ENCODE measurements around the gene GRK7. TPM values are rescaled to one million over a fixed set of nuclear protein-coding genes. Genes with fewer than 3 reads are reported as not detected.

The GRK7 gene
- total and polyA plus RNA-seq, 2 of the 13 experiments (the other 11 are each of a cell fraction or from before 2014, with no cell fraction given): not detected

- TF ChIP-seq NFIB (CRISPR knock-in tag; IDR thresholded peaks at IDR 0.05; ENCODE audit: borderline replicate concordance) (no peak), ZNF737 (CRISPR knock-in tag; IDR thresholded peaks at IDR 0.05; ENCODE audit: borderline replicate concordance) (no peak), GMEB2 (CRISPR knock-in tag; IDR thresholded peaks at IDR 0.05; ENCODE audit: low read depth) (no peak), FOXK1 (CRISPR knock-in tag; IDR thresholded peaks at IDR 0.05; ENCODE audit: borderline replicate concordance, low read depth) (no peak), ZNF75D (CRISPR knock-in tag; IDR thresholded peaks at IDR 0.05; ENCODE audit: borderline replicate concordance) (no peak), MLLT10 (CRISPR knock-in tag; IDR thresholded peaks at IDR 0.05) (no peak), ZNF496 (CRISPR knock-in tag; IDR thresholded peaks at IDR 0.05; ENCODE audit: insufficient replicate concordance) (no peak), GLI4 (CRISPR knock-in tag; IDR thresholded peaks at IDR 0.05; ENCODE audit: borderline replicate concordance) (no peak), FOXA1 (IDR thresholded peaks at IDR 0.05) (no peak), FOXA1 (CRISPR knock-in tag; IDR thresholded peaks at IDR 0.05) (peak; percentile 44), TCF7 (IDR thresholded peaks at IDR 0.05; ENCODE audit: low read depth) (no peak), TGIF2 (CRISPR knock-in tag; IDR thresholded peaks at IDR 0.05) (no peak), GABPA (IDR thresholded peaks at IDR 0.05; ENCODE audit: low read depth, low read length) (no peak), GABPA (CRISPR knock-in tag; IDR thresholded peaks at IDR 0.05; ENCODE audit: low read depth) (no peak), ZNF484 (CRISPR knock-in tag; IDR thresholded peaks at IDR 0.05; ENCODE audit: borderline replicate concordance, low read depth) (no peak), FUBP1 (CRISPR knock-in tag; IDR thresholded peaks at IDR 0.05; ENCODE audit: borderline replicate concordance) (no peak)
- TF ChIP-seq, protein P1, sequence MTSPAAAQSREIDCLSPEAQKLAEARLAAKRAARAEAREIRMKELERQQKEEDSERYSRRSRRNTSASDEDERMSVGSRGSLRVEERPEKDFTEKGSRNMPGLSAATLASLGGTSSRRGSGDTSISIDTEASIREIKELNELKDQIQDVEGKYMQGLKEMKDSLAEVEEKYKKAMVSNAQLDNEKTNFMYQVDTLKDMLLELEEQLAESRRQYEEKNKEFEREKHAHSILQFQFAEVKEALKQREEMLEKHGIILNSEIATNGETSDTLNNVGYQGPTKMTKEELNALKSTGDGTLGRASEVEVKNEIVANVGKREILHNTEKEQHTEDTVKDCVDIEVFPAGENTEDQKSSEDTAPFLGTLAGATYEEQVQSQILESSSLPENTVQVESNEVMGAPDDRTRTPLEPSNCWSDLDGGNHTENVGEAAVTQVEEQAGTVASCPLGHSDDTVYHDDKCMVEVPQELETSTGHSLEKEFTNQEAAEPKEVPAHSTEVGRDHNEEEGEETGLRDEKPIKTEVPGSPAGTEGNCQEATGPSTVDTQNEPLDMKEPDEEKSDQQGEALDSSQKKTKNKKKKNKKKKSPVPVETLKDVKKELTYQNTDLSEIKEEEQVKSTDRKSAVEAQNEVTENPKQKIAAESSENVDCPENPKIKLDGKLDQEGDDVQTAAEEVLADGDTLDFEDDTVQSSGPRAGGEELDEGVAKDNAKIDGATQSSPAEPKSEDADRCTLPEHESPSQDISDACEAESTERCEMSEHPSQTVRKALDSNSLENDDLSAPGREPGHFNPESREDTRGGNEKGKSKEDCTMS (CRISPR knock-in tag; conservative IDR thresholded peaks at IDR 0.05): no peak
- TF ChIP-seq, protein P2, sequence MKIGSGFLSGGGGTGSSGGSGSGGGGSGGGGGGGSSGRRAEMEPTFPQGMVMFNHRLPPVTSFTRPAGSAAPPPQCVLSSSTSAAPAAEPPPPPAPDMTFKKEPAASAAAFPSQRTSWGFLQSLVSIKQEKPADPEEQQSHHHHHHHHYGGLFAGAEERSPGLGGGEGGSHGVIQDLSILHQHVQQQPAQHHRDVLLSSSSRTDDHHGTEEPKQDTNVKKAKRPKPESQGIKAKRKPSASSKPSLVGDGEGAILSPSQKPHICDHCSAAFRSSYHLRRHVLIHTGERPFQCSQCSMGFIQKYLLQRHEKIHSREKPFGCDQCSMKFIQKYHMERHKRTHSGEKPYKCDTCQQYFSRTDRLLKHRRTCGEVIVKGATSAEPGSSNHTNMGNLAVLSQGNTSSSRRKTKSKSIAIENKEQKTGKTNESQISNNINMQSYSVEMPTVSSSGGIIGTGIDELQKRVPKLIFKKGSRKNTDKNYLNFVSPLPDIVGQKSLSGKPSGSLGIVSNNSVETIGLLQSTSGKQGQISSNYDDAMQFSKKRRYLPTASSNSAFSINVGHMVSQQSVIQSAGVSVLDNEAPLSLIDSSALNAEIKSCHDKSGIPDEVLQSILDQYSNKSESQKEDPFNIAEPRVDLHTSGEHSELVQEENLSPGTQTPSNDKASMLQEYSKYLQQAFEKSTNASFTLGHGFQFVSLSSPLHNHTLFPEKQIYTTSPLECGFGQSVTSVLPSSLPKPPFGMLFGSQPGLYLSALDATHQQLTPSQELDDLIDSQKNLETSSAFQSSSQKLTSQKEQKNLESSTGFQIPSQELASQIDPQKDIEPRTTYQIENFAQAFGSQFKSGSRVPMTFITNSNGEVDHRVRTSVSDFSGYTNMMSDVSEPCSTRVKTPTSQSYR (CRISPR knock-in tag; IDR thresholded peaks at IDR 0.05; ENCODE audit: borderline replicate concordance): no peak
- TF ChIP-seq, protein P3, sequence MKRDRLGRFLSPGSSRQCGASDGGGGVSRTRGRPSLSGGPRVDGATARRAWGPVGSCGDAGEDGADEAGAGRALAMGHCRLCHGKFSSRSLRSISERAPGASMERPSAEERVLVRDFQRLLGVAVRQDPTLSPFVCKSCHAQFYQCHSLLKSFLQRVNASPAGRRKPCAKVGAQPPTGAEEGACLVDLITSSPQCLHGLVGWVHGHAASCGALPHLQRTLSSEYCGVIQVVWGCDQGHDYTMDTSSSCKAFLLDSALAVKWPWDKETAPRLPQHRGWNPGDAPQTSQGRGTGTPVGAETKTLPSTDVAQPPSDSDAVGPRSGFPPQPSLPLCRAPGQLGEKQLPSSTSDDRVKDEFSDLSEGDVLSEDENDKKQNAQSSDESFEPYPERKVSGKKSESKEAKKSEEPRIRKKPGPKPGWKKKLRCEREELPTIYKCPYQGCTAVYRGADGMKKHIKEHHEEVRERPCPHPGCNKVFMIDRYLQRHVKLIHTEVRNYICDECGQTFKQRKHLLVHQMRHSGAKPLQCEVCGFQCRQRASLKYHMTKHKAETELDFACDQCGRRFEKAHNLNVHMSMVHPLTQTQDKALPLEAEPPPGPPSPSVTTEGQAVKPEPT (CRISPR knock-in tag; IDR thresholded peaks at IDR 0.05; ENCODE audit: low read depth): no peak
These were observed 27.3 kb upstream of the GRK7 start (continued) for GRCh38 chr3:141735770-141736465.
